ENCODE measurements around the gene ANK3. TPM values are rescaled to one million over a fixed set of nuclear protein-coding genes. Genes with fewer than 3 reads are reported as not detected.

The ANK3 gene
- total and polyA plus RNA-seq, 2 experiments from 2014 or later = 26.2 to 49.0 TPM

- TF ChIP-seq EZH2 (IDR thresholded peaks at IDR 0.05; ENCODE audit: borderline replicate concordance) = no peak
- TF ChIP-seq CTCF (IDR thresholded peaks at IDR 0.05; ENCODE audit: poor library complexity) = no peak
- no peak for TF ChIP-seq EZH2phosphoT487 (IDR thresholded peaks at IDR 0.05; ENCODE audit: low read depth, severe bottlenecking, unreplicated experiment)
- Histone ChIP-seq H3K4me1 (ENCODE audit: insufficient read depth) (no peaks in the 10 kb centered on the region), H3K36me3 (replicated peaks; ENCODE audit: insufficient read depth, low read depth) (no peaks in the 10 kb centered on the region), H3K79me2 (no peaks in the 10 kb centered on the region), H3K27ac (no peak overlapping the region), H3K4me3 (no peak overlapping the region), H3K9me3 (ENCODE audit: low read depth) (no peaks in the 10 kb centered on the region), H3K4me2 (no peak overlapping the region), H3K9me2 (replicated peaks; ENCODE audit: insufficient read depth) (no peaks in the 10 kb centered on the region), H4K20me1 (ENCODE audit: insufficient read depth, poor library complexity, severe bottlenecking) (no peaks in the 10 kb centered on the region), H2AFZ (no peak overlapping the region), H3K27me3 (no peaks in the 10 kb centered on the region)
- no peak for DNase-seq (ENCODE audit: low spot score)
- WGBS (ENCODE audit: low lambda C conversion rate, missing lambda C conversion rate) = 75% methylated on average over 1 of the region's 1 CpG
These were observed 177.5 kb downstream of the ANK3 start for GRCh38 chr10:60212195-60212594.

GRCh38 chr10:60209874-60210570 lies 179.7 kb downstream of the ANK3 start:
- H3K36me3 ChIP-seq (replicated peaks; ENCODE audit: insufficient read depth, low read depth) = no peaks in the 10 kb centered on the region
- no peak overlapping the region for H3K27ac ChIP-seq
- H3K4me3 ChIP-seq = no peak overlapping the region
- H2AFZ ChIP-seq = no peak overlapping the region
- no peaks in the 10 kb centered on the region for H3K4me1 ChIP-seq (ENCODE audit: insufficient read depth)
- no peaks in the 10 kb centered on the region for H4K20me1 ChIP-seq (ENCODE audit: insufficient read depth, poor library complexity, severe bottlenecking)
- DNase-seq (ENCODE audit: low spot score) = no peak
- no peaks in the 10 kb centered on the region for H3K9me3 ChIP-seq (ENCODE audit: low read depth)
- WGBS (ENCODE audit: low lambda C conversion rate, missing lambda C conversion rate) = 75% methylated on average over 7 of the region's 7 CpGs
- H3K4me2 ChIP-seq = no peak overlapping the region
- no peaks in the 10 kb centered on the region for H3K79me2 ChIP-seq
- H3K27me3 ChIP-seq = no peaks in the 10 kb centered on the region
- TF ChIP-seq CTCF (IDR thresholded peaks at IDR 0.05; ENCODE audit: poor library complexity) = no peak
- TF ChIP-seq EZH2phosphoT487 (IDR thresholded peaks at IDR 0.05; ENCODE audit: low read depth, severe bottlenecking, unreplicated experiment) = no peak
- TF ChIP-seq EZH2 (IDR thresholded peaks at IDR 0.05; ENCODE audit: borderline replicate concordance) = no peak
- H3K9me2 ChIP-seq (replicated peaks; ENCODE audit: insufficient read depth) = no peaks in the 10 kb centered on the region

DNA sequence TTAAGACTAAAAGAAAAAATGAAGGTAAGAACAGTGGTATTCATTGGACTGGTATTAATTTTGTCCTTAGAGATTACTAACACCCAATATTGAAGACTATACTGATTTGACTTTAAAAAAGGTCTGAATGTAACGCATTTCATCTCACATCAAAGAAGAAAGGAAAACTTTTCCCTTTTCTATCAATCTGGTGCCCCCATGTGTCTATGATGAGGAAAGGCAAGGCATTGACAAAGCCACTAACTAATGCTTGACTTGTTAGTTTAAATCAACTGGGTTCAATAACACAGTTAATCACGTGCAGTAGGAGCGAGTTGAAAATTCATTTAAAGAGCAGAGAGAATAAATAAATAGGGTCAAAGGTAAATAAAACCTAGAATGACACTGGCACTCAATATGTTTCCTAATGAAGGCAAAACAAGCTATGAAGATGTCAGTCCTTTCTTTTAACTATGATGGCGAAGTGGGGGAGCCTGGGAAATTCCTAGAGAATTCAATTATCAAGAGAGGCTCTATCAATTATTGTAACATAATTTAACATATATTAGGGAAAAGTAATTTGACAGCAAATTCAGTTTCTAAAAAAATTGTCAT lies 180.9 kb downstream of the ANK3 start:
- 43% methylated on average over 4 of the region's 4 CpGs for WGBS (ENCODE audit: low lambda C conversion rate, missing lambda C conversion rate)
- H3K27me3 ChIP-seq = no peaks in the 10 kb centered on the region
- no peaks in the 10 kb centered on the region for H3K79me2 ChIP-seq
- no peaks in the 10 kb centered on the region for H3K4me1 ChIP-seq (ENCODE audit: insufficient read depth)
- H3K27ac ChIP-seq = no peak overlapping the region
- TF ChIP-seq EZH2phosphoT487 (IDR thresholded peaks at IDR 0.05; ENCODE audit: low read depth, severe bottlenecking, unreplicated experiment) = no peak
- TF ChIP-seq CTCF (IDR thresholded peaks at IDR 0.05; ENCODE audit: poor library complexity) = peak; percentile 86
- H3K9me2 ChIP-seq (replicated peaks; ENCODE audit: insufficient read depth) = no peaks in the 10 kb centered on the region
- H3K4me3 ChIP-seq = no peak overlapping the region
- H3K36me3 ChIP-seq (replicated peaks; ENCODE audit: insufficient read depth, low read depth) = no peaks in the 10 kb centered on the region
- no peak overlapping the region for H3K4me2 ChIP-seq
- H2AFZ ChIP-seq = no peak overlapping the region
- H3K9me3 ChIP-seq (ENCODE audit: low read depth) = no peaks in the 10 kb centered on the region
- peak; percentile 63 for DNase-seq (ENCODE audit: low spot score)
- H4K20me1 ChIP-seq (ENCODE audit: insufficient read depth, poor library complexity, severe bottlenecking) = no peaks in the 10 kb centered on the region
